Thyroid gland (tissue), 4 donors: ENCODE results near the gene MRPL43.

Experiments used
- CTCF ChIP-seq, 6 experiments: fragments of 200-600 bp in 3 of 6; fragments of 450-650 bp in 3 of 6; sonication (generic) in 3 of 6; IDR thresholded peaks; one replicate each; pipeline ENCODE4 v1.5.1; 2016 to 2019; ENCODE audit warnings: antibody characterized with exemption in 6 of 6, mild to moderate bottlenecking in 2 of 6, inconsistent platforms in 1 of 6, moderate library complexity in 1 of 6
- POLR2A ChIP-seq, 2 donors: fragments of 450-650 bp; IDR thresholded peaks; one replicate each; pipeline ENCODE4 v1.6.1; 2017; ENCODE audit warnings: antibody characterized with exemption in 2 of 2, mild to moderate bottlenecking in 2 of 2, moderate library complexity in 1 of 2

GRCh38 chr10:100998183-100998990 is 11.1 kb upstream of the MRPL43 start:
- TF ChIP-seq POLR2A (IDR thresholded peaks at IDR 0.05) (peak in 1 of 2 donors; percentile 36), CTCF (IDR thresholded peaks at IDR 0.05) (no peak)
